ENCODE results near the gene TP73. TPM values are rescaled to one million over a fixed set of nuclear protein-coding genes. Genes with fewer than 3 reads are reported as not detected.

Gene TP73
- polyA plus RNA-seq, 1 experiment, result not detected

Small RNA genes within 50 kb of the gene (small RNA-seq; reads per million reads assigned to genes)
- gene RF02197 (ENCODE audit: insufficient read length, low read depth), result not detected
- gene RN7SL574P (ENCODE audit: insufficient read length, low read depth), result not detected

Other genes with a start within 250 kb of the TP73 start
- not detected in 2 replicates for gene ARHGEF16, start 197.9 kb upstream of the TP73 start, polyA plus RNA-seq (2011; rRNA removed)
- gene MEGF6, start 41.0 kb upstream of the TP73 start, polyA plus RNA-seq (2011; rRNA removed), result 0.45 and 0.65 TPM in 2 replicates
- gene TPRG1L, start 27.5 kb upstream of the TP73 start, polyA plus RNA-seq (2011; rRNA removed), result 44.2 and 45.1 TPM in 2 replicates
- 14.1 and 16.7 TPM in 2 replicates for gene WRAP73, start 2.4 kb upstream of the TP73 start, polyA plus RNA-seq (2011; rRNA removed)
- not detected in 2 replicates for gene CCDC27, start 99.9 kb downstream of the TP73 start, polyA plus RNA-seq (2011; rRNA removed)
- gene SMIM1, start 120.2 kb downstream of the TP73 start, polyA plus RNA-seq (2011; rRNA removed), result 1.1 and 2.5 TPM in 2 replicates
- 28.7 and 37.1 TPM in 2 replicates for gene LRRC47, start 144.0 kb downstream of the TP73 start, polyA plus RNA-seq (2011; rRNA removed)
- gene CEP104, start 204.7 kb downstream of the TP73 start, polyA plus RNA-seq (2011; rRNA removed), result 29.0 and 38.4 TPM in 2 replicates
- gene DFFB, start 205.0 kb downstream of the TP73 start, polyA plus RNA-seq (2011; rRNA removed), result 6.9 TPM in 2 replicates
- gene C1orf174, start 247.8 kb downstream of the TP73 start, polyA plus RNA-seq (2011; rRNA removed), result 19.4 and 20.7 TPM in 2 replicates